Peyer's patch (tissue), 4 donors: ENCODE measurements around the gene CYP11A1. TPM values are rescaled to one million over a fixed set of nuclear protein-coding genes. Genes with fewer than 3 reads are reported as not detected.

ENCODE experiments used
- DNase-seq, 3 donors: peaks; one replicate each; pipeline ENCODE4 v3.0.0-alpha.2; 2017 to 2019
- H3K27ac ChIP-seq, 4 donors: fragments of 200-600 bp; sonication (generic); one replicate each; pipeline ENCODE4 v1.5.1; 2016 to 2019
- H3K27me3 ChIP-seq, 2 donors: fragments of 200-600 bp; sonication (generic); one replicate each; pipeline ENCODE4 v1.5.1; 2019
- H3K36me3 ChIP-seq, 3 donors: fragments of 200-600 bp; sonication (generic); one replicate each; pipeline ENCODE4 v1.5.1; 2016 to 2019
- H3K4me1 ChIP-seq, 4 donors: fragments of 200-600 bp; sonication (generic); one replicate each; pipeline ENCODE4 v1.5.1; 2016 to 2019
- H3K4me3 ChIP-seq, 4 donors: fragments of 200-600 bp; sonication (generic); 1 replicate in 3 of 4; 2 replicates in 1 of 4; pipeline ENCODE4 v1.5.1; 2016 to 2019; ENCODE audit warnings: mild to moderate bottlenecking in 1 of 4
- H3K9me3 ChIP-seq, 4 donors: fragments of 200-600 bp; sonication (generic); one replicate each; pipeline ENCODE4 v1.5.1; 2016 to 2019; ENCODE audit warnings: mild to moderate bottlenecking in 1 of 4
- POLR2A ChIP-seq, 2 donors: fragments of 450-650 bp; IDR thresholded peaks; one replicate each; pipeline ENCODE4 v1.5.1; 2017; ENCODE audit warnings: antibody characterized with exemption in 2 of 2, mild to moderate bottlenecking in 2 of 2, moderate library complexity in 2 of 2
- total RNA-seq, 4 donors: library from RNA; depleted of rRNA; stranded (reverse); fragments of >200 nt; gene quantifications; one replicate each; pipeline ENCODE4 v1.1.0, GENCODE V29; 2016
- TF ChIP-seq, protein P1 (sequence below), 6 experiments: fragments of 450-650 bp in 4 of 6; fragments of 200-600 bp in 2 of 6; sonication (generic) in 1 of 6; IDR thresholded peaks; one replicate each; pipeline ENCODE4 v1.5.1; 2017 to 2019; ENCODE audit warnings: antibody characterized with exemption in 6 of 6, mild to moderate bottlenecking in 3 of 6, moderate library complexity in 1 of 6

Gene CYP11A1
- total RNA-seq, 4 donors from 2014 or later = 0.88 to 6.6 (median 3.3) TPM

DNA sequence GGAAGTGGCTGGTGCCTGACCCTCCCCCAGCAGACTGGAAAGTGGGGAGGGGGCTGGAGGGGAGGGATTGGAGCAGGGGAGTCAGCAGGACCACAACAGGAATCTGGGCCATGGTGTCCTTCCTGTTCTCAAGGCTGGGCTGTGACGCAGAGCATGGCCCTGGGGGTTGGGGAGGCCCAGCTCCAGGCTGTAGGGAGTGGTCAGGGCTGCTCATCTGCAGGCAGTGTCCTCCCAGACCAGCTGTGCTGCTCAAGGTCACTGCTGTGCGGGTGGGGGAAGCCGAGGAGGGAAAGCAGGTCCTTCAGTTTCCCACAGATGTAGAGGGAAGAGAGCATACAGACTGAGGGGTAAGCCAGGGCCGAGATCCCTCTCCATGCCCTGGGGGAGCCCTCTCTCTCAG lies 40.7 kb downstream of the CYP11A1 start:
- no peaks in the 10 kb centered on the region for H3K27me3 ChIP-seq

DNA sequence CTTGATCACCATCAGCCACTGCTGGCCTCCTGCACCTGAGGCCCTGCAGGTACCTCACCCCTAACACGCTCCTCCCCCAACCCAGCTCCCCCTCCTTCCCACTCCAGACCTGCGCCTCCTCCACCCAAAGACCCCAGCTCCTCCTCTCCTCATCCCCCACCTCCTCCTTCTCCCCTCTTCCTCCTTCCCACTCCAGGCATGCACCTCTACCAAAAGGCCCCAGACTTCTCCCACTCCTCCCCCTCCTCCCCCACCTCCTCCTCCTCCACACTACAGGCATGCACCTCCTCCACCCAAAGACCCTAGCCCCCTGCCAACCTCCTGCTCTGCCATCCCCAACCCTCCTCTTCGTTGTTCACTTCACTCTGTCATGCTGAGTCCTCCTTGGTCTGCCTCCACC lies 42.7 kb downstream of the CYP11A1 start:
- H3K9me3 ChIP-seq = no peaks in the 10 kb centered on the region
- TF ChIP-seq, protein P1, sequence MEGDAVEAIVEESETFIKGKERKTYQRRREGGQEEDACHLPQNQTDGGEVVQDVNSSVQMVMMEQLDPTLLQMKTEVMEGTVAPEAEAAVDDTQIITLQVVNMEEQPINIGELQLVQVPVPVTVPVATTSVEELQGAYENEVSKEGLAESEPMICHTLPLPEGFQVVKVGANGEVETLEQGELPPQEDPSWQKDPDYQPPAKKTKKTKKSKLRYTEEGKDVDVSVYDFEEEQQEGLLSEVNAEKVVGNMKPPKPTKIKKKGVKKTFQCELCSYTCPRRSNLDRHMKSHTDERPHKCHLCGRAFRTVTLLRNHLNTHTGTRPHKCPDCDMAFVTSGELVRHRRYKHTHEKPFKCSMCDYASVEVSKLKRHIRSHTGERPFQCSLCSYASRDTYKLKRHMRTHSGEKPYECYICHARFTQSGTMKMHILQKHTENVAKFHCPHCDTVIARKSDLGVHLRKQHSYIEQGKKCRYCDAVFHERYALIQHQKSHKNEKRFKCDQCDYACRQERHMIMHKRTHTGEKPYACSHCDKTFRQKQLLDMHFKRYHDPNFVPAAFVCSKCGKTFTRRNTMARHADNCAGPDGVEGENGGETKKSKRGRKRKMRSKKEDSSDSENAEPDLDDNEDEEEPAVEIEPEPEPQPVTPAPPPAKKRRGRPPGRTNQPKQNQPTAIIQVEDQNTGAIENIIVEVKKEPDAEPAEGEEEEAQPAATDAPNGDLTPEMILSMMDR (IDR thresholded peaks at IDR 0.05) = no peak
- TF ChIP-seq POLR2A (IDR thresholded peaks at IDR 0.05) = no peak
- H3K36me3 ChIP-seq = no peaks in the 10 kb centered on the region
- DNase-seq = no peak
- no peak overlapping the region for H3K27ac ChIP-seq
- H3K4me3 ChIP-seq = no peak overlapping the region
- peaks cover 0 to 6% (median 3%) of the 10 kb centered on the region in 4 donors for H3K4me1 ChIP-seq
- H3K27me3 ChIP-seq = no peaks in the 10 kb centered on the region

More for the DNA sequence above, 40.7 kb downstream of the CYP11A1 start:
- TF ChIP-seq, protein P1 (IDR thresholded peaks at IDR 0.05) = no peak
- TF ChIP-seq POLR2A (IDR thresholded peaks at IDR 0.05) = no peak
- no peak for DNase-seq
- Histone ChIP-seq H3K36me3 (no peaks in the 10 kb centered on the region), H3K4me3 (no peak overlapping the region), H3K9me3 (no peaks in the 10 kb centered on the region), H3K4me1 (no peaks in the 10 kb centered on the region), H3K27ac (no peak overlapping the region)

DNA sequence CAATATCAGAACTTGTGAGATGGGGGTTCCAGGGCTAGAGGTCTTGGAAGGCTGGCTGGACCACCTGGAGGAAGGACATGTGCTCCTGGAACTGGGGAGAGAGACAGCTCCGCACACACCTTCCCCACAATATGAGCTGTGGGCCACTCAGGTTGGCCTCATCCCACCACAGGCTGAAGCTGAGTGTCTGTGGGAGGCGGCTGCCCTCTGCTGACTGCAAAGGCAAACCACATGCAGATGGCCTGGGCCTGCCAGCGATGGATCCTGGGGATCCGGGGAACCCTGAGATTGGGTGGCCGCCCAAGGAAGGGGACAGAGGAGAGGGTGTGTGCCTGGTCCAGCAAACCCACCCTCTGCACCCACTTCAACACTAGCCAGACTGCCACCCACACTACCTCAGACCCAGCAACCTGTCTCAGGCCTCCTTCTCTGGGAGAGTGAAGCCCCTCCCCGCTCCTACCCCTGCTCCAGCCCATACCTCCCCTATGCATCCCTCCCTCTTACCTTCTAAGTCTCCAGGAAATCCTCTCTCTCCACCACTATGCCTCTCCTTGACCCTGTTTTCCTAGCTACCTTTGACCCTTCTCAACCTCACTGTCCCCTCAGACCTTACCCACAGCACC lies 44.8 kb downstream of the CYP11A1 start:
- Histone ChIP-seq H3K4me3 (no peak overlapping the region), H3K4me1 (peaks cover 0 to 18% (median 10%) of the 10 kb centered on the region in 4 donors), H3K27me3 (no peaks in the 10 kb centered on the region), H3K9me3 (no peaks in the 10 kb centered on the region), H3K36me3 (no peaks in the 10 kb centered on the region), H3K27ac (no peak overlapping the region)
- no peak for TF ChIP-seq POLR2A (IDR thresholded peaks at IDR 0.05)
- TF ChIP-seq, protein P1 (IDR thresholded peaks at IDR 0.05) = peak; percentile 26 to 82 (median 76)
- peak; percentile 59 to 78 (median 72) for DNase-seq

DNA sequence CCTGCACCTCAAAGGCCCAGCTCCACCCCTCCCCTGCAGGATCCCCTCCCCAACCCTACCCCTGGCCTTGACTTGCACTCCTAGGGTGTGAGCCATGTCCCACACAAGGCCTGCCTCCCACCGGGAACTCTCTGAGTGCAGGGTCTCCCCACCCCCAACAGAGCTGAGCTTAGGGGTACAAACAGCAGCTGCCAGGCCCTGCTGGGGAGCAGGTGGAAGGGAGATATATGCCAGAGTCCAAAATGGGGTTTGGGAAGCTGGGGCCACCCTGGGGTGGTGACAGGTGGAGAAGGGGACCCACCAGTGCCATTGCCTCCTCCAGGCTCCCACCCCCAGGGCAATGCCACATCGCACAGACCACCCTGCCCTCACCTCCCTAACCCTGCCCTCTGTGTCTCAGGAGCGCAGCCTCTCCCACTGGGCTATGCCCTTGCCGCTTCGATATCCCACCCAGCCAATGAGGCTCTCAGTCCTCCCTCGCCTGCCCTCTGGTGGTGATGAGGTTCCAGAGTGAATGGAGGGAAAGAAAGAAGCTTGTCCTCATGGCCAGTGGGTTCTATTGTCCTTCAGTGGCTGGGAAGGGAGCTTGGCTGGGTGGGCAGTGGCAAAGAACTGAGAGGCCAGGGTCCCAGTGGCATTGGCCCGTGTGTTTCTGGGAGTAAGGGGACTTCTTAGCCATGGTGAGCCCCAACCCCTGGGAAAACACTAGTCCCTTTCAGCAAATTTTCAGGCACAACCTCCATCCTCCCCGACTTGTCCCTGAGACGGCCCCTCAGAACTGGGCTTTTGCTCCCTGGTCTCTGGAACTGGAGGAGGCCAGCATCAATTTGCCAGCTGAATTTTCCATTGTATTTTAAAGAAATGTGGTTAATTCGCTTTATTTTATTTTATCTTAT lies 46.8 kb downstream of the CYP11A1 start:
- no peak for TF ChIP-seq POLR2A (IDR thresholded peaks at IDR 0.05)
- TF ChIP-seq, protein P1 (IDR thresholded peaks at IDR 0.05) = peak in 5 of 6 experiments; percentile 16 to 45 (median 43)
- peak in 2 of 3 donors; percentile 49 to 66 for DNase-seq
- Histone ChIP-seq H3K4me3 (no peak overlapping the region), H3K27me3 (no peaks in the 10 kb centered on the region), H3K9me3 (no peaks in the 10 kb centered on the region), H3K36me3 (no peaks in the 10 kb centered on the region), H3K27ac (no peak overlapping the region), H3K4me1 (peaks cover 0 to 18% (median 10%) of the 10 kb centered on the region in 4 donors)

DNA sequence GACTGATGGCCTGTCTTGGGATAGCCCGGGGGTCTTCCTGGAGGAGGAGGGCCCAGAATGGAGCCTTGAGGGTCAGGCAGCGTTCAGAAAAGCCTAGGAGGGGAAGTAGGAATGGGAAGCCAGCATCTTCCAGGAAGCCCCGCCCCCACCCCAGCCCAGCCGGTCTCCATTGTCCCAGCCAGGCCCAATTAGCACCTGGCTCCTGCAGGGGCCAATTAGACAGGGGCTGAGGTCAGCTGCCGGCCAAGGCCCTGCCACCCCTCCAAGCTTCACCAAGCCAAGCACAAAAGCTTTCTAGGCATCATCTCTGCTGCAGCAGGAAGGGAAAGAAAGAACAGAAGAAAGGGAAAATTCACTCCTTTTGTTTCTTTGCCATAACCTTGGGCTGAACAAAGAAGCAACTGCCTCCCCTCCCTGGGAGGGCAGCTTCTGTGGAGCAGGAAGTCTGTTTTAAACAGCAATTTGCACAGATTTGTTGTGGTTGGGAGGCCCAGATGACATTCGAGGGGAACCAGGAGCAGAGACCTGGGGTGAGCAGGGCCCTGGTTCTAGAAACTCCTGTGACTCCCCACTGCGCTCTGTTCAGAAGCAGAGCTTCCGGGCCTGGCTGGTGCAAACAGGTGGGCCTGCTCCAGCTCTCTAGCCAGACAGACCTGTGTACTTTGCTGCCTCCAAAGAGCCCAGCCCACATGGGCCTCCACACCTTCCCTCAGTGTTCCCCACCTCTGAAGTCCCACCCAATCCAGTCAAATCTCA lies 47.7 kb downstream of the CYP11A1 start:
- H3K9me3 ChIP-seq = no peaks in the 10 kb centered on the region
- peaks cover 0 to 18% (median 14%) of the 10 kb centered on the region in 4 donors for H3K4me1 ChIP-seq
- H3K27me3 ChIP-seq = no peaks in the 10 kb centered on the region
- no peak for DNase-seq
- no peaks in the 10 kb centered on the region for H3K36me3 ChIP-seq
- peak overlapping the region in 1 of 4 donors; percentile 25 for H3K27ac ChIP-seq
- no peak overlapping the region for H3K4me3 ChIP-seq
- TF ChIP-seq, protein P1 (IDR thresholded peaks at IDR 0.05) = no peak
- TF ChIP-seq POLR2A (IDR thresholded peaks at IDR 0.05) = no peak
